Fibroblast of villous mesenchyme (primary cell): Measurements from ENCODE around the gene ZNF236. TPM values are rescaled to one million over a fixed set of nuclear protein-coding genes. Genes with fewer than 3 reads are reported as not detected.

ENCODE experiments used
- DNase-seq: peaks from one replicate; pipeline ENCODE4 v3.0.0-alpha.2; 2010; ENCODE audit warnings: low read depth
- H3K4me3 ChIP-seq: 2 replicates; pipeline ENCODE4 v1.5.1; 2011; ENCODE audit warnings: low read depth, mild to moderate bottlenecking, low read length
- CTCF ChIP-seq: IDR thresholded peaks from 2 replicates; pipeline ENCODE4 v1.5.1; 2012; ENCODE audit warnings: low read depth, mild to moderate bottlenecking, low read length; ENCODE audit not compliant: insufficient read depth
- total RNA-seq: library from RNA; depleted of rRNA; stranded (reverse); fragments of >200 nt; gene quantifications from 2 replicates; pipeline ENCODE4 v1.2.3, GENCODE V29; 2012

The ZNF236 gene
- total RNA-seq, 1 donor = 12.5 TPM

GRCh38 chr18:76925501-76925900, 103.1 kb downstream of the ZNF236 start:
- no peak overlapping the region for H3K4me3 ChIP-seq
- DNase-seq = no peak
- no peak for TF ChIP-seq CTCF

DNA sequence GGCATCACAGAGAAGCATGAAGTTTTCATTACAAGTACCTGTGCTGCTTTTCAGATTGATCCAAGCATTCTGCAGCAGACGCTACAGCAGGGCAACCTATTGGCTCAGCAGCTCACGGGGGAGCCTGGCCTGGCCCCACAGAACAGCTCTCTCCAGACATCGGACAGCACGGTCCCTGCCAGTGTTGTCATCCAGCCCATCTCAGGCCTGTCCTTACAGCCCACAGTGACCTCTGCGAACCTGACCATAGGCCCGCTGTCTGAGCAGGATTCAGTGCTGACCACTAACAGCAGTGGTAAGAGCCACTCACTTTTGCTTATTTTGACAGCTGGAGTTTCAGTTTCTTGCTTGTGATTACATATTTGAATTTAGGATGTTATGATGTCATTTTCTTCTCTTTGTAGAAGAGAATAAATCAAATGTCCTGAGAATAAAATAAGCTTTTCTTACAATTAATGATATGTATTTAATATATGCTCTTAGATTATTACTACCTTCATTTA, 104.9 kb downstream of the ZNF236 start:
- TF ChIP-seq CTCF = no peak
- no peak overlapping the region for H3K4me3 ChIP-seq
- DNase-seq = no peak

GRCh38 chr18:76928179-76928868, 106.0 kb downstream of the ZNF236 start:
- no peak overlapping the region for H3K4me3 ChIP-seq
- TF ChIP-seq CTCF = no peak
- no peak for DNase-seq

- TF ChIP-seq CTCF = no peak
- DNase-seq = no peak
- no peak overlapping the region for H3K4me3 ChIP-seq
Measured at GRCh38 chr18:76931171-76931570, 108.8 kb downstream of the ZNF236 start.

DNA sequence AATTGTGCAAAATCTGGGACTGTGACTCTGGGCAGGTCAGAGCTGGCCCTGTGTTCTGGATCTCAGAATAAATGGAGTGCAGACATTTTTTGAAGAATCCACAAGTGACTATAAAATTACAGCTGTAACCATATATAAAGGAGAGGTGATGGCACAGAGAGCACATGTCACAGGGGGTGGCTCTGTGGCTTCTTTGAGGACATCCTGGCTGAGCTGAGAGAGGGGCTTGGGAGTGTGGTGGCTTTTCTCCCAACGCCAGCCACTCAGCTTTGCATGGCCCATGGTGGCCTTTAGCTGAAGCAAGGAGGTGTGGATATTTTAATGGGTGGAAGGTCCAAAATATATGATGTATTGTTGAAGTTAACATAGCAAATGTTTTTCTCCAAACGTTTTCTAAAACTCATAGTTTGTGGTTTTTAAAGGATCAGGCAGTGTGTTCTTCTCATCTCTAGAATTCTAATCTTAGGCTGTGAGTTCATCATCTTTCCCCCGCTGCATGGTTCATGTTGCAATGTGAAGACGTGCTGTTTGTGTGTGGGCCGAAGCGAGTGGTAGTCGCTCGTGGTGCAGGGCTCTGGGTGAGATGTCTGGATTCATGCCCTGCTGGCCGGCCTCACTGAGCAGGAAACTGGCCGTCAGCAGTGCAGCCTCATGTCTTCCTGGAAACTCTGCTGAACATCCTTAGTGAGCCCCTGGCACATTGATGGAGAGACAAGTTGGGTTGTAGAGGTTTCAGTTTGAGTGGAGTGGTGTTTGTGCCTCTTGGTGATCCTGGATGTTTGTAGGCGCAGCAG, 109.9 kb downstream of the ZNF236 start:
- DNase-seq = peak; percentile 76
- H3K4me3 ChIP-seq = no peak overlapping the region

DNA sequence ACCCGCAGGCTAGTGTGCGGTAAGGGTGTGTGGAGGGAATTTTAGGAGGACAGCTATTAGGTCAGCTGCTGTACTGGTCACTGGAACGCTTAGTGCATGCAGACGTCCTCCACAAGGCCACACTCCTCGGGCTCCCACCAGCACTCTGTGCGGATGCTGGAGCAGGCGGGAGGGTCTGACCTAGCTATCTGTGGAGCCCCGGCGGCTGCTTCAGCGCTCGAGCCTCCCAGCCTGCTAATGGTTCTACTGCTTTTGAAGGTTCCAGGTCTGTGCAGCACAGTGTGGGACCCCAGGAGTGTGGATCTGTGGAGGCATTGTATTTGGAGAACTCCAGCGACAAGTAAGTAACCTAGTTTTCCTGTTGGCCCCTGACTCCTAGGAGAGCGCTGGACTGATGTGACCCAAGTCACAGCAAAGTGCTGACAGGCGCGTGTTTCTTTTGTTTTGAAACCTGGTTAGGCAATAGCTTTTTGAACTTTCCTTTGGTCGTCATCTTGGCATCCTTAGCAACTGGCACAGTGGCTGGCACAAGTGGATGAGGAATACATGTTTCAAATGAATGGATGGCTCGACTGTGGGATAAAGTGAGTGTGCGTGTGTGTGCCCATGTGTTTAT, 113.5 kb downstream of the ZNF236 start:
- no peak for TF ChIP-seq CTCF
- no peak for DNase-seq
- H3K4me3 ChIP-seq = no peak overlapping the region

More for the DNA sequence above, 109.9 kb downstream of the ZNF236 start:
- no peak for TF ChIP-seq CTCF
